ENCODE results near the gene MALL.
"Not testable (repeated sequence)": the region's sequence is repeated elsewhere in the genome, so short reads cannot be mapped to it uniquely, and the experiment has no call there.

MALL gene

DNA sequence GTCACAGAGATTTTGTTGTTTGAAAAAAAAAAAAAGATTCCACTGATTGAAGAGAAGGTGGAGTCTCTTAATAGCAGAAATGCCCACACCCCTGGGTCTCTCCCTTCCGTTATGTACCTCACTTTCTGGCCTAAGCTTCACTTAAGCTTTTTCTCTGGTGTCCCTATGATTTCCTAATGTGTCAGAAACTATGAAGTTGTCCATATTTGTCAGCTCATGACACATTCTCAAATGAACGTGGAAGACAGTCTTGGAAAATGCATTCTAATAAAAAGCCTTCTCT, 5.4 kb upstream of the MALL start:
- no peak for DNase-seq

DNA sequence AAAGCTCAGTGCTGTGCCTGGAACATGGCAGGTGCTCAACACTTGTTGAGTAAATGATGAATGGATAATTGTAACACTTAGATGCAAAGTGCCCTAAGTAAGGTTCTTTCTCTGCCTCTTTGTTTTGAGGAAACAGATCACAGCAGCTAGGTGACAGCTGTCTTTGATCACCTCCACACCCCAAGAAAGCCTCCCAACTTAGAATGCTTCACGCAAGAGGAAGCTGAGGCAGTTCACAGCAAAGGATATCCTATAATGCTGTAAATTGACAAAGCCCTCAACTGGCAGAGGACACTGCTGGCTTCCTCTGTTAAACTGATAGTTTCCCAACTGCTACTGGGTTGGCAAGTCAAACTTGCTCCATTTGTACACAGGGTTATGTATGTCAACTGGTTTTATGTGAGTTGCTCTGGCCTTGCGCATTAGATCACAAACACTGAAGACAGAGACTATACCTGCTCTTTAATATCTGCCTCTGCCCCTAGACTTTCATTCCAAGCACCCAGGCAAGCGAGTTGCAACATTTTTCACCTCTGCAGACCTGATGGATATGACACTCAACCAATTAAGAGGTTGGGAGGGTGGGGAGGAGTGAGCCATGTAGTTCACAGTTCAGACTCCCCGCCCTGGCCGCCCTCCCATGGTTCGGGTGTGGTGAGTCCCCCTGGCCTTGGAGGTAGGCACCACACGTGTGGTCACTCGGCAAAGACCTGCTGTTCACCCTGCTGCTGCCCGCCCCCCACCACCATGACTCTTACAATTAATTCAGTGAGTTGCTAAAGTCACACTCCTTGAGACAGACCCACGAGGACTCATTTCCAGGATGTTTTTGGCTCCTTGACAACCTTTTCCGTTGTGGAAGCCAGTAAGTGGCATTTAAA, 4.8 kb upstream of the MALL start:
- DNase-seq = no peak

DNA sequence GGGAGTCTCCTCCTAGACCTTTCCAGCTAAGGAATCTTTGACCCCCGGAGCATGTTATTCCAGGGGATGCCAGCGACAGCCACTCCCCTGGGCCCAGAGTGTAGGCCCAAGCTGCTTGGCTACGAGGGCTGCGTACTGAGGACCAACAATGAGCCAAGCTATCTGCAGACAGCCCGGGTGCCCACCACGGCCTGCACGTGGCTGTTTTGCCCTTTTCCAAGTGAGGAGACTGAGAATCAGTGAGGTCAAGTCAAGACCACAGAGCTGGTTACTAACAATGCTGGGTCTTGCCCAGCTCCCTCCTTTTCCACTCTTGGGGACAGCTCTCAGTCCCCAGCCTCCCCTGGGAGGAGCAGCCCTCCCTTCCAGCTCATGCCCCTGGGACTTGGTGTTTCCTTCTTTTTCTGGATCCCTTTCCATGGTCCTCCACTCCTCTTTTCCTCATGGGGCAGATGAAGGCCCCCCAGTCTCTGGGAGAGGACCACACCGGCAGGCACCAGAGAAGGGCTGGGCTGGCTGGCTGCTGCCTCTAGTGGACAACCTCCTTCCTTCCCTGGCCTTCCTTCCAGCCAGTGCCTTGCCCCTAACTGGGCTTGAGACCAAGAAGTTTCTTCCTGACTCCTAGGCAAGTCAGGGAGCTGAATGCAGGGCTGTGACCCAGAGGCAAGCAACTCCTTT, 550 bp upstream of the MALL start:
- DNase-seq = peak in 1 of 56 donors; percentile 7

DNA sequence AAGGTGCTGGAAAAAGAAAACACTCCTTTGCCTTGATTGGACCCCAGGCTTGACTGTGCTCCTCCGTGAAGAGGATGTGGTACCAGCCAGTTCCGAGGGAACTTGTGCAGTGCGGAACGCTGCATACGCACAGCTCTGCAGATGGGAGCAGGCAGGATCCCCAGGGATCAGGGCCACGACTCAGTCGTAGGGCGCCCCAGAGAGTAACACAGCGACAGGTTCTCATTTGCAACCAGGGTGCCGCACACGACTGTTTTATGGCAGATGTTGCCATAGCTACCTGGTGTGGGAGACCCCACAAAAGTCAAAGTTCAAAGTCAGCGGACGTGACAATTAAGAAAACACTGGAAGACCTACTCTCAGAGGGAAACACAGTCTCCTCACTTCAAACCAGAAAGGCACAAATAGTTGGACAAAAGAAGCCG, 779 bp downstream of the MALL start:
- no peak for DNase-seq

DNA sequence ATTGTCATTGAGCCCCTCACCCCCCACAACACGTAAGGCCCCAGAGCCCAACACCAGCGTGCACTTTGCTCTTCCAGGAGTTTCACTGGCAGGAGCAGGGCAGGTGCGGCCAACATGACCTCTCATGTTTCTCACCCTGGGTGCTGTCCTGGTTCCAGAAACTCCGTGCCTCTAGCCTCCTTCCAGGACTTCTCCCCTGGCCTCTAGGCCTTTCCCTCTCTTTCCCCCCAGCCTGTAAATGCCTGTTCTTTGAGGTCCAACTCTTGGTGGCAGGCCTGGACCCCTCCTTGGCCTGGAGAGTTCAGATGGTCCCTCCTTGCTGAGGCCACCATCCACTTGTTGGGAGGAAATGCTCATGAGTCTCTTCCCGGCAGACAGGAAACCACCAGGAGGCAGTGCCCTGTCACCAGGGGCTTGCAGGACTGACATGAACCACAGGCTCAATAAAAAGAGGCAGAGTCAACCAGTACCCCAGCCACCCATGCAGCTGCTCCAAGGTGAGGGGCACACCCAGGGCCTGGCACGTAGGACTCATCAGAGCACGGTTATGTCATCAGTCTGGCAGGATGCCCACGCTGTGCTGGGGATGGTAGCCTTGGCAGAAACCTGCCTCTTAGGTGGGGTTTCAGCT, 1.5 kb downstream of the MALL start:
- no peak for DNase-seq

DNA sequence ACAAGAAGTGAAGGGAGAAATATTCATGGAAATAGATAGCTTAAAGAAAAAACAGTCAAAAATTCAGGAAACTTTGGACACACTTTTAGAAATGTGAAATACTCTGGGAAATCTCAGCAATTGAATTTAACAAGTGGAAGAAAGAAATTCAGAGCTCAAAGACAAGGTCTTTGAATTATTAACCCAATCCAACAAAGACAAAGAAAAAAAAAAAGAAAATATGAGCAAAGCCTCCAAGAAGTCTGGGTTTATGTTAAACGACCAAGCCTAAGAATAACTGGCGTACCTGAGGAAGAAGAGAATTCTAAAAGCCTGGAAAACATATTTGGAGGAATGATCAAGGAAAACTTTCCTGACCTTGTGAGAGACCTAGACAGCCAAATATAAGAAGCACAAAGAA, 7.3 kb downstream of the MALL start:
- not testable (repeated sequence) for DNase-seq

DNA sequence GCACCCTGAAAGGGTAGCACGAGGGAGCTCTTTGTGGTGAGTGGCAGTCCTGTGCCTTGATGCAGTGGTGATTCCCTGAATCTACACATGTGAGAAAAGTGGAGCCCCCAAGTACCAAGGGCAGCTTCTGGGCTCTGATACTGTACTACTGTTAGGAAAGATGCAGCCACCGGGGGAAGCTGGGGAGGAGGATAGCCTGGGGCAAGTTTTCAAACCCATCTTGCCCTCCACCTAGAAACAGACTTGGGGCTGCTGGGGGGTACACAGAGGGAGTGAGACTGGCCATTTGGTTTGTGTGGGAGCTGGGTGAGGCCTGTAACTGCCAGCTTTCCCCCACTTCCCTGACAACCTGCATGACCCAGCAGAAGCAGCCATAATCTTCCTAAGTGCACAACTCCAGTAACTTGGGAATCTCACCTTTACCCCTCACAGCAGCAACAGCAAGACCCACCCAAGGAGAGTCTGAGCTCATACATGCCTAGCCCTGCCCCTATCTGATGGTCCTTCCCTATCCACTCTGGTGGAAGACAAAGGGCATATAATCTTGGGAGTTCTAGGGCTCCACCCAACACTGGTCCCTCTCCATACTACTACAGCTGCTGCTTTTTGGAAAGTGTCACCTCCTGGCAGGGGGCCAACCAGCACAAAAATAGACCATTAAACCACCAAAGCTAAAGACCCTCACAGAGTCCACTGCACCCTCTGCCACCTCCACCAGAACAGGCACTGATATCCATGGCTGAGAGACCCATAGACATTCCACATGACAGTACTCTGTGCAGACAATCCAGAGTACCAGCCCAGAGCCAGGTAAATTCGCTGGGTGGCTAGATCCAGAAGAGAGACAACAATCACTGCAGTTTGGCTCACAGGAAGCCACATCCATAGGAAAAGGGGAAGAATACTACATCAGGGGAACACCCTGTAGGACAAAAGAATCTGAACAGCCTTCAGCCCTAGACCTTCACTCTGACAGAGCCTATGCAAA, 8.2 kb downstream of the MALL start:
- no peak for DNase-seq

DNA sequence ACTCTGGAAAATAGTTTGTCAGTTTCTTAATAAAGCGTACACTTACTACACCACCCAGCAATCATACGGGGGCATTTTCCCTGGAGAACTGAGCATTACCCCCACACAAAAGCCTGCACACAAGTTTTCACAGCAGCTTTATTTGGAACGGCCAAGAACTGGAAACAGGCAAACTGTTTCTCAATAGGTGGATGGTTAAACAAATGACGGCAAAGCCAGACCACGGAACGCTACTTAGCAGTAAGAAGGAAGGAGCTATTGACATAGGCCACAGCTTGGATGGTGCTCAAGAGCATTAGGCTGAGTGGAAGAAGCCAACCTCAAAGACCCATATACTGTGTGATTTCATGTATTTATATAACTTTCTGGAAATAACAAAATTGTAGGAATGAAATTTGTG, 9.0 kb downstream of the MALL start:
- no peak for DNase-seq

DNA sequence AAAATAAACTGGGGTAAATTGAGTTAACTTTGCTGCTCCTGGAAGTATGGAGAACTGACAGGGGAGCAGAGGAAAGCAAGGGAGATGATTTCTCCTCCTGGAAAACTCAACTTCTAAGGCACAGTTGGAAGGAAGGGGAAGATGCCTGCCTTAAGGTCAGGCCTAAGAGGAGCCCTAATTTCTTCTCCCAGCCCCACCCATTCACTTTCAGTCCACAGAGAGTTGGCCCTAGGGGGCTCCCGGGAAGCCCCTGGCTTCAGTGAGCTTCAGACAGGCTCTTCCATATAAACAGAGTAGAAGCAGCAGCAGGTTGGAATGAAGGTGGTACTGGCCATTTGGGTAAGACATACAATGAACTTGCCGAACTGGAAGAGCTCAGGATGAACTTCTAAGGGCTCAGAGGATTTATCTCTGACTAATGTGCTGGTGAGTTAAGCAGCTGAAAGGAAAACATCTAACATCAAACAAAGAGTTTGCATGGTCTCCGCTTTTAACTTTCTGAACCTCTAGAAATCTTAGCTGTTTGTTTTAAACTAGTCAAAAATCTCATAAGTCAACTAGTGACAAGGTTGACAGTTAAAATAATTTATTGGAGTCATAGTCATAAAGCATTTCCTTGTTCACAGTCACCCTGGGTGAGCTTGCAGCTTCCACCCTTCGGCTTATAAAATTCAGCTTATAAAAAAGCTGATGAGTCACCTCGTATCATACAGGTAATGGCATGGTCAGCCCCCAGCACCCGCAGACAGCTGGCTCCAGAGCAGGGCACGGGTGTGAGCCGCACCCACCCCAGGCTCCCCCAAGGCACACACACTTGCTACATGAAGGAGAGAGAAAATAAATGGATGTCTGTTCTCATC, 9.8 kb downstream of the MALL start:
- peak in 6 of 56 donors; percentile 14 to 26 (median 21) for DNase-seq

DNA sequence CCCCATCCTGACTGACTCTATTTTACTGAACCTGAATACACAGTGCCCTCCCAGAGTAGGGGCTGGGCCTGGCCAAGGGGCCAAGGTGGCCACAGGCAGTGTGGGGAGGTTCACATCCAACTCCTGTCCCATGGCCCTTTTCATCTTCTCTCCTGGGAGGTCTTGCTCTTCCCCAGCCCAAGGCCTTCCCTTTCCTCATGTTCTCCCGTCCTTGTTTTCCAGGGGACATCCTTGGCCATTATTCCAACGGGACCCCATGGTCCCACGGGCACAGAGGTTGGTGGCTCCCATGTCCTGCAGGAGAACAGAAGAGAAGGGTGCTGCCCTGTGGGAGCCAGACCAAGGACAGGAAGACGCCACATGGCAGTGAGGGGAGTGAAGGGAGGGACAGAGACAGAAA, 10.4 kb downstream of the MALL start:
- DNase-seq = no peak

DNA sequence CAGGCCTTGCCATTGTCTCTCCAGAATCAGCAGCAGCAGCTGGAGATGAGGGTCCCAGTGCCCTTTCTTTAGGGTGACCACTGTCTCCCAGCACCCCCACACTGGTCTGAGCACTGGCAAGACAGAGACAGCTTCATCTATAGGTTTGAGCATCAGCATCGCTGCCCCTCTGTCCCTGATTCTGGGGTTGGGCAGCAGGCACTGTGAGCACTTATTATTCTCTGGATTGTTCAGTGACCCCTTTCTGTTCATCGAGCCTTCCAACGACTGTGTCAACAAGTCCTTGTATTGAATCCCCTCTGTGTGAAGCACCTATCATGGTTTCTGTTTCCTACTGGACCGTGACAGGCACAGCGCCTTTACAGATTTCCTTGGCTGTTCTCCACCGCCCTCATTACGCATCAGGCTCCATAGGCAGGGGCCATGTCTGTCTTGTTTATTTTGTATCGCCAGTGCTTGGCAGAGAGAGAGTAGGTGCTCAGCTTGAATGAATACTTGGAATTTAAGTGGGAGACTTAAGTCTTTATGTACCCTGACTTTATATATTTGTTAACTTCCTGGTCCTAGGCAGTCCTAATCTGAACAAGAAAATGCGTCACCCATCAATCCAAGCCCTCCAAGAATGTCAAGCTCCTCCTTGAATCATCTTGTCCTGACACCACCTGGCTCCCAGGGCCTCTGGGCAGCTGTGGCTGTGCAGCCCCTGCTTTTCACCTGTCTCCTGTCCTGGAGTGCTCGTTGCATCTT, 11.4 kb downstream of the MALL start:
- DNase-seq = no peak

DNA sequence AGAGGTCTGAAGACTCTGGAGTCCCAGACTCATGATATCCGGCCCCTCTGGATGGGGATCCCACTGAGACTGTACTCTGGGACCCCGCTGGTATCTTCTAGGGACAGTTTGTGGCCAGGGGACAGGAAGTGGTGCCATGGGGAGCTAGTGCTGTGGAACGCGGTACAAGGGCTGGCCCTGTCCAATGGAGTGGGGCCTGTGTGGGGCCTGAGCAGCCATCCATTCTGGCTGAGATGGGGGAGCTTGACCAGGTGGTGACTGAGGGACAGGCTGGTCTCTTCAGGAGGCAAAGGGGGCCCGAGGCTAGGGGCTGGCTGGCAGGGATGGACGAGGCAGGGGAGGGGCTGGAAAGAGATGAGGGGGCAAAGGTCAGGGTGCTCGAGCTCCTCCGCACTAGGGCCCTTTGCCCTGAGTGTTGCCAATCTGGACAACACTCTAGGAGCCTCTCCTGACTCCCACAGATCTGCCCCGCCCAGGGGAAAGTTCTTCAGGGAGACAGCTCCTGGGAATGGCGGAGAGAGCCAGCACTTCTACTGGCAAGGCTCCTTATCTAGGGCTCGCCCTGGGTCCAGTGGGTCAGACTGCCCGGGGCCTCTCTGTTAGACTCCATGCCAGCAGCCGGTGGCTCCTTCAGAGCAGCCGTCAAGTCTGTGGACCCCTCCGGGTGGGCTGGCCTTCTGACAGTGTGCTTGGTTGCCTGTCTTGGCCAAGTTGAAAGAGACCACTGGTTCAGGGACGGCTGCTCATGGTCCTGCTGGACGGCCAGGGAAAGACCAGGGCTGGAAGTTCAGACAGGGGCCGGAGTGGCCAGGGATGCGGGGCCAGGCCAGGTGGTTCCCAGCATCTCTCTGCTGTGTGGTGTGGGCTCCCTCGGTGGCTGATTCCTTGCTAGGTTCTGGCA, 12.3 kb downstream of the MALL start:
- no peak for DNase-seq

DNA sequence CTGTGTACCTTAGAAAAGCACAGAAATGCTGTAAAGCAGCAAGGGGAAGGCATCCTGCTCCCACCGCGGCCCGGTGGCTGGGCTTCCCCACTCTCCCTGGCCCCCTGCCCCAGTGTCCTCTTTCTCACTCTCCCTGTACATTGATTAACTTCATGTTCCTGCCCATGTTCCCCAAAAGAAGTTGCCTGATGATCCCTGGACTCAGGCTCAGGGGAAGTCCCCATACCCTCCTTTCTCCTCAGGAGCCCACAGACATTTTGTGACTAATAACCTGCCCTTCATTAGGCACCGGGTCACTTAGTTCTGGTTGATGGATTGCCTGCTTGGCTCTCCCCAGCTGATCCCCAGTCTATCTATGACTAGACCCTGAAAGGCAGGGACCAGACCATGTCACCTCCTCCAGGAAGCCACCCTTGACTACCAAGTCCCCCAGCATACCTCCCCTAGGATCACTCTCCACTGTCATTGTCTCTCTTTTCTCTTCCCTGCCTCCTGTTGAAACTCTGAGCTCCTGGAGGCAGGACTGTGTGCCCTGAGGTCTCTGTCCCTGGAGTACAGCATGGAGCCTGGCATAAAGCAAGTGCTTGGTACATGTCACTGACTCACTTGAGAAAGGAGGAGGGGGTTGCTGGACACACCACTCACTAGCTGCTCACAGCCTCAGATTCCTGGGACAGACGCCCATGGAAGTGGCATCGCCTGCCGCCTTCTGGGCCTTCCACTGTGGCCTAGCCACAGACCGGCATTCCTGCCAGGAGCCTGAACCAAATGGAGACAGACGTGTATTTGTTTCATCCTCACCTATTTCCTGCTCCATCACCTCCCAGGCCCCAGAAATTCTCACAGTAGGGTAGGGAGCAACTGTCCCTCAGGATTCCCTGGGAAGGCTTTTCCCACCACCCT, 13.5 kb downstream of the MALL start:
- DNase-seq = no peak

DNA sequence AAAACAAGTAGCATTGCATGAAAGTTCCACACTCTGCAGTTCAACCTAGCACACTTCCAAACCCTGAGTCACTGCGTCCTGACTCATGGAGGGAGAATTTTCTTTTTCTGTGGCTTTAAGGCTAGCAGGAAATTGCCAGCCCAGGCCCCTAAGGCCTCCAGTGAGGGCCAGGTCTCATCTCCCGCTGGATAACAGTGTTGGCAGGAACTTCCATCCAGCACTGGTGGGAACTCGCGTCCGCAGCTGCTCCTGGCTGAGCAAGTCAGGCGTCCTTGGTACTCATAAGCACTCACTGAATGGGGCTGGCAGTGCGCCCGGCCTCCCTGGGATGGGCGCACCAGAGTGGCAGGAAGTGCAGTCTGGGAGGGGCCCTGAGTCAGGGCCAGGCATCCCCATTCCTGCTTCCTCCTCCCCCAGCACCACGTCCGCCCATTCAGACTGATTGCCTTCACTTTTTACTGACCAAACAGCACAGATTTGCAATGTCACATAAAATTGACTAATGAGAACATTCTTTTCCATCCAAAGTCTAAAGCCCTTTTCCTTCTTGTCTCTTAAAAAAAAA, 14.3 kb downstream of the MALL start:
- DNase-seq = peak in 40 of 56 donors; percentile 6 to 73 (median 30)

DNA sequence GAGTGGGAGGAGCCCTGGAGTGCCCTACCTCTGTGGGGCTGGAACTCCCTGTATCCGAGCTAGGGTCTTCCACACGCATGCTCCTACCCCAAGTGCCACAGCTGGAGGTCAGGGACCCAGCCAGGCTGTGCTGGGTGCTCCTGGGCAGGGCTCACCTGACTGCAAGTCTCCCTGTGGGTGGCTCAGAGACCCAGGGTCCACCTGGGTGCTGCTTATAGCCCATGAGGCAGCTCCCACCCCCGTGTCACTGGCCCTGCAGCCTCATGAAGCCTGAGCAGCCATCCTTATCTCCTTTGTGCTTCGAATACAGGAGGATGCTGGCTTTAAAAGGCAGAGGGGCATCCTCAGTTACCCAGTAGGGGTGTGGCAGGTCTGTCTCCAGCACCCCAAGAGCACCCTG, 14.7 kb downstream of the MALL start:
- not testable (repeated sequence) for DNase-seq

DNA sequence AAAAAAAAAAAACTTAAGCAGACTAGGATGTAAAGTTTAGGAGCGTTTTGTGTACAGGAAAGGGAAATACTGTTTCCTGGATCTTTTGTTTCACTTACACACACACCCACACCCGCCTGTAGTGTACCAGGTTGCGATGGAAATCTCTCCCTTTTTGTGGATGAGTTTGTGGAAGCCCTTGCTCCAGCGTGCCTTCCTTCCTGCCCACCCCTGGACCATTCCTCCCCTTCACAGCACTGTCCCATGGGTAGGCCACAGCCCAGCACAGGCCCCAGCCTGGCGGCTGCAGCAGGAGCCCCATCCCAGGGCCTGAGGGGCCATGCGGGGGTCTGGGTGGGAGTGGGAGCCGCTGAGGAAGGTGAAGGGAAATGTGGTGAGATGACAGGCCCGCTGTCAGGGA, 15.1 kb downstream of the MALL start:
- DNase-seq = no peak
